ENCODE measurements around the gene PRDM15.

DNA sequence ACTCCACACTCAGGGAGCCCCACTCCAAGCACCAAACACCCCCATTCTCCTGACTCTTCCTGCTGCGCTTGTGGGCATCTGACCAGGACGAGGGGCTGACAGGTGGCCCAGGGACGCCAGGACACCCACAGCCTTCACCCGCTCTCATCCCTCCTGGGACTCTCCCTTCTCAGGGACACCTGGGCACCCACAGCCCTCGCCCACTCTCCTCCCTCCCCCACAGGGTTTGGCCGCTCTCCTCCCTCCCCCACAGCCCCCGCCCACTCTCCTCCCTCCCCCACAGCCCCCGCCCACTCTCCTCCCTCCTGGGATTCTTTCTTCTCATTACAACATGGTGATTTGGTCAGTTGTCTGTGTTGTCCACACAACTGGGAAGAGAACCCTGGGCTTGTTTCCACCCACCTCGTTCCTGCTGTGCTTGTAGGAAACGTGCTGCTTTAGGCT, 43.4 kb downstream of the PRDM15 start:
- TF ChIP-seq, protein P1, sequence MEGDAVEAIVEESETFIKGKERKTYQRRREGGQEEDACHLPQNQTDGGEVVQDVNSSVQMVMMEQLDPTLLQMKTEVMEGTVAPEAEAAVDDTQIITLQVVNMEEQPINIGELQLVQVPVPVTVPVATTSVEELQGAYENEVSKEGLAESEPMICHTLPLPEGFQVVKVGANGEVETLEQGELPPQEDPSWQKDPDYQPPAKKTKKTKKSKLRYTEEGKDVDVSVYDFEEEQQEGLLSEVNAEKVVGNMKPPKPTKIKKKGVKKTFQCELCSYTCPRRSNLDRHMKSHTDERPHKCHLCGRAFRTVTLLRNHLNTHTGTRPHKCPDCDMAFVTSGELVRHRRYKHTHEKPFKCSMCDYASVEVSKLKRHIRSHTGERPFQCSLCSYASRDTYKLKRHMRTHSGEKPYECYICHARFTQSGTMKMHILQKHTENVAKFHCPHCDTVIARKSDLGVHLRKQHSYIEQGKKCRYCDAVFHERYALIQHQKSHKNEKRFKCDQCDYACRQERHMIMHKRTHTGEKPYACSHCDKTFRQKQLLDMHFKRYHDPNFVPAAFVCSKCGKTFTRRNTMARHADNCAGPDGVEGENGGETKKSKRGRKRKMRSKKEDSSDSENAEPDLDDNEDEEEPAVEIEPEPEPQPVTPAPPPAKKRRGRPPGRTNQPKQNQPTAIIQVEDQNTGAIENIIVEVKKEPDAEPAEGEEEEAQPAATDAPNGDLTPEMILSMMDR (IDR thresholded peaks at IDR 0.05), result no peak
- no peak for TF ChIP-seq POLR2A (IDR thresholded peaks at IDR 0.05)
- TF ChIP-seq POLR2AphosphoS5 (IDR thresholded peaks at IDR 0.05), result no peak
- TF ChIP-seq EP300 (IDR thresholded peaks at IDR 0.05; ENCODE audit: low read depth), result no peak

Data from transverse colon (tissue), 4 donors.